Glomerular endothelial cell (primary cell): ENCODE results near the gene USP11. TPM values are rescaled to one million over a fixed set of nuclear protein-coding genes. Genes with fewer than 3 reads are reported as not detected.

ENCODE experiments used
- total RNA-seq: library from RNA; depleted of rRNA; stranded (reverse); fragments of >200 nt; gene quantifications from 2 replicates; pipeline ENCODE4 v1.2.3, GENCODE V29; 2015

USP11 gene
- total RNA-seq, 1 donor from 2014 or later, result 45.0 TPM

Other genes starting within 250 kb of the USP11 start
- 0.15 and 0.35 TPM in 2 replicates for gene RGN, start 154.6 kb upstream of the USP11 start, total RNA-seq
- gene NDUFB11, start 88.3 kb upstream of the USP11 start, total RNA-seq, result 60.7 and 78.8 TPM in 2 replicates
- gene RBM10, start 87.8 kb upstream of the USP11 start, total RNA-seq, result 43.1 and 44.2 TPM in 2 replicates
- gene UBA1, start 39.2 kb upstream of the USP11 start, total RNA-seq, result 252 and 278 TPM in 2 replicates
- gene CDK16, start 14.3 kb upstream of the USP11 start, total RNA-seq, result 112 and 145 TPM in 2 replicates
- not detected in 2 replicates for gene ZNF157, start 137.6 kb downstream of the USP11 start, total RNA-seq